Stimulated activated CD8-positive, alpha-beta memory T cell treated with anti-CD3 and anti-CD28 coated beads, Interleukin-15, amount 100 ng/mL, for 48 hours (primary cell): ENCODE measurements around the gene FGB.
"Not testable (repeated sequence)": the region's sequence is repeated elsewhere in the genome, so short reads cannot be mapped to it uniquely, and the experiment has no call there.

Experiments
- DNase-seq, 2 donors: peaks; one replicate each; pipeline ENCODE4 v3.0.0-alpha.2; 2020; ENCODE audit warnings: low read depth in 2 of 2

Gene FGB

DNA sequence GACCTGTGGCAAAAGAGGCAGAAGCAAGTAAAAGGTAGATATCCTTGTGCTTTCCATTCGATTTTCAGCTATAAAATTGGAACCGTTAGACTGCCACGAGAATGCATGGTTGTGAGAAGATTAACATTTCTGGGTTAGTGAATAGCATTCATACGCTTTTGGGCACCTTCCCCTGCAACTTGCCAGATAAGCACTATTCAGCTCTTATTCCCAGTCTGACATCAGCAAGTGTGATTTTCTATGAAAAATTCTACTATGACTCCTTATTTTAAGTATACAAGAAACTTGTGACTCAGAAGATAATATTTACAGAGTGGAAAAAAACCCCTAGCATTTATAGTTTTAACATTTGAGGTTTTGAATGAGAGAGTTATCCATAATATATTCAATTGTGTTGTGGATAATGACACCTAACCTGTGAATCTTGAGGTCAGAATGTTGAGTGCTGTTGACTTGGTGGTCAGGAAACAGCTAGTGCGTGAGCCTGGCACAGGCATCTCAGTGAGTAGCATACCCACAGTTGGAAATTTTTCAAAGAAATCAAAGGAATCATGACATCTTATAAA lies 3.9 kb downstream of the FGB start:
- DNase-seq: no peak

DNA sequence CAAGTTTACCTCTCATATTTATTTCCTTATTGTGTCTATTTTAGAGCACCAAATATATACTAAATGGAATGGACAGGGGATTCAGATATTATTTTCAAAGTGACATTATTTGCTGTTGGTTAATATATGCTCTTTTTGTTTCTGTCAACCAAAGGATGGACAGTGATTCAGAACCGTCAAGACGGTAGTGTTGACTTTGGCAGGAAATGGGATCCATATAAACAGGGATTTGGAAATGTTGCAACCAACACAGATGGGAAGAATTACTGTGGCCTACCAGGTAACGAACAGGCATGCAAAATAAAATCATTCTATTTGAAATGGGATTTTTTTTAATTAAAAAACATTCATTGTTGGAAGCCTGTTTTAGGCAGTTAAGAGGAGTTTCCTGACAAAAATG lies 6.2 kb downstream of the FGB start:
- DNase-seq: no peak

DNA sequence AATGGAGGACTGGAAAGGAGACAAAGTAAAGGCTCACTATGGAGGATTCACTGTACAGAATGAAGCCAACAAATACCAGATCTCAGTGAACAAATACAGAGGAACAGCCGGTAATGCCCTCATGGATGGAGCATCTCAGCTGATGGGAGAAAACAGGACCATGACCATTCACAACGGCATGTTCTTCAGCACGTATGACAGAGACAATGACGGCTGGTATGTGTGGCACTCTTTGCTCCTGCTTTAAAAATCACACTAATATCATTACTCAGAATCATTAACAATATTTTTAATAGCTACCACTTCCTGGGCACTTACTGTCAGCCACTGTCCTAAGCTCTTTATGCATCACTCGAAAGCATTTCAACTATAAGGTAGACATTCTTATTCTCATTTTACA lies 6.8 kb downstream of the FGB start:
- DNase-seq: no peak

DNA sequence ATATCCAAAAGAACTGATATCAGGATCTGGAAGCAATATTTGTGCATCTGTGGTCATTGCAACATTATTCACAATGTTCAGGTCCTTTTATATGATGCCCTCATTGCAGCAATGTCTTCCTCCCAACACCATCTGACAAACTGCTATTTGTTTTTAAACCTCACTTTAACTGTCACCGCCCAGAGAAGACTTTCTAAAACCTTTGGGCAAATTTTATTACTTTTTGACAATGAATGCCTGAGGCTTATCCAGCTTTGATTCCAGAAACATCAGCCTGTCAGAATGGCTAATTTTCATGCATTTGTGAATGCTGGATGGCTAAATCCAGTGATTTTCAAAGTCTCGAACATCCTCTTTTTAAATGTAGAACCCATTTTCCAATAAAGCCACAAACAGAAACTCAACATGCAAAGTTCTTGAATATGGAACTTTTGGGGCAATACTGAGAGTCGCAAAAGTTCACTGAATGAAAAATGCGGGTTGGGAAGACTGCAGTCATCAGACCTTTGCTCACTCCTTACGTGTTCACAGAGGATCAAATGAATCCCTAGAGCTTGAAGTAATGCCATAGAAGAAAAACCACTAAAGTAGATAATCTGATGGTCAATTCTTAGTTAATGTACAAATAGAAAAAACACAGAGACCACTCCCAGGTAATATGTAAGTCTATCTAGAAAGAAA lies 10.5 kb downstream of the FGB start:
- DNase-seq: no peak

DNA sequence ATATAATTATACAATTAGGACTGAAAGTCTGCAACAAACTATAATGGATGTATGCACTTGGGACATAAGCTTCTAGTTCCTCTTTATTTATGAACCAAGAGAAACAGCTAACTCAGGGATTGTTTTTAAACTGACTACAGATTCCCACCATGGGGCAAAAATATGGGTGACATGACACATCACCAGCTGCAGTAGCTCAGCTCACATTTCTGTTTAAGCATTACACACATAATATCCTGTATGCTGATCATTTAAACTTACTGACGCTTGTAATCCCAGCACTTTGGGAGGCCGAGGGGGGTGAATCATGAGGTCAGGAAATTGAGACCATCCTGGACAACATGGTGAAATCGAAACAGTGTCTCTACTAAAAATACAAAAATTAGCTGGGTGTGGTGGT lies 11.5 kb downstream of the FGB start:
- no peak for DNase-seq

DNA sequence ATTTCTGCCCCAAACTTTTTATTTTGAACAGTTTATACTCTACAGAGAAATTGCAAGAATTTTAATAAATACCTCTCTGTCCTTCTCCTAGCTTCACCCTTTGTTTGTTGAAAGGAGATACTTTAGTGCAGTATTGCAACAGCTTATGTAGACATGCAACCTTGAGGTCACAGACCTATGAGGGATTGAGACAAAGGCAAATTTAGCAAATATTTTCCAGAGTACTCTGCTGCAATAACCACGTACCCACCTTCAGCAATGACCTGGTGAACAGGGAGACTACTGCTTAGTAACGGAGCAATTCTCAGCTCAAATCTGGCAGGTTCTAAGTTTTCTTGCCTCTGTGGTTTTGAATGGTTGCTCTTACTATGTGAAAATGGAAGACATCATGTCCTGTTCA lies 14.5 kb downstream of the FGB start:
- no peak for DNase-seq

DNA sequence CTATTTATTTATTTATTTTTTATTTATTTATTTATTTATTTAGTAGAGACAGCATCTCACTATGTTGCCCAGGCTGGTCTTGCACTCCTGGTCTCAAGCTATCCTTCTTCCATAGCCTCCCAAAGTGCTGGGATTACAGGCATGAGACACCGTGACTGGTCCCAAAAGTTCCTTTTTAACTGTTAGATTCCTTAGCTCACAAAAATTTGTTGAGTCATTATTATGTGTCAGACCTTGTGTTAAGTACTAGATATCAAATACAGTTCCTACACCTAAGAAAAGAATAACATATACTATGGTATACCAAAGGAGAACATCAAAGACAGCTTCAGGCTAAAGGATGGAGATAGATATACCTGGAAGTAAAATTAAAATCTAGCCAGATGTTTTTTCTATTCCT lies 16.1 kb downstream of the FGB start:
- DNase-seq: no peak

DNA sequence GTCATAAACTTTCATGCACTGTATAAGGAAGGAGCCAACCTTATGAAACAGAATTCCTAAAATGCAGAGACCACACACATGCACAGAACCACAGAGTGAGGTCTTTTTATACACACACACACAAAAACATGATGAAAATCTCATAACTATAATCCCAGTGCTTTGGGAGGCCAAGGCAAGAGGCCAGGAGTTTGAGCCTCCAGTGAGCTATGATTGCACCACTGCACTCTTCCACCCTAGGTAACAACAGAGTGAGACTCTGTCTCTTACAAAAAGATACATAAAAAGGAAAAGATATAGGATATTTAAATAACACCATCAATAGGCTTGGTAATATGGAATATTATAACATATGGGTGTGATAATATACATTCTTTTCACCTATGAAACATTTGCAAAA lies 17.1 kb downstream of the FGB start:
- DNase-seq: no peak

DNA sequence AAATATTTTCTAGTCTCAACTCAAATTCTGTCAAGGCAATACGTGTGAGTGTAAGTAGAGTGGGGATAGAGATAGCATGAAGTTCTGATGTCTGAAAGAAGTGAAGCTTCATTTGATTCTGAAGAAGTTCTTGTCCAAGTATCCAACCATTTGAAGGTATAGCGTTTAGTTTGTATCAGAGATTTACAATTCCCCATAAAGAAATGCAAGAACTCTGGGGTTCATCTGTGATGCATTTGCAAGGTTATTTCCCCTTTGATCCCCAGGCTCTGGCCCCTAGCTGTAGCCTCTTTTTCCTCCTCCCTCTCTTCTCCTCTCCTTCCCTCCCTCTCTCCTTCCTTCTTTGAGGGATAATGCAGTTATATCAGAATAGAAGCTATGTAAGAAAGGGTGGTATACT lies 19.9 kb downstream of the FGB start:
- no peak for DNase-seq

DNA sequence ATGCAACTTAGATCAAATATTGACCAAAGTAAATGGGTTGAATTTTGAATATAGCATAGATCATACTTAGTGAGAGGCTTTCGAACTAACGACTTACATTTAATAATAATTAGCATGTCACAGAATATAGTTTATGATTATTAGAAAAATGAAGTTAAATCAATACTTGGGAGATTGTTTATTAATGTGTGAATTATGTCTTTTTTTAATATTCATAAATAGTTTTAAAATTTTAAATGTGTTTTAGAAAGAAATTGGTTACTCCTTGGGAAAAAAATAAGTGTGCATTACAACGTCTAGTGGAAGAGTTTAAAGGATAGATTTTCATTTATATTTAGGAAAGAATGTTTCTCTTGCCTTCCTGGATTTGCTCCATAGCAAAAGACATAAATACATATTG lies 20.4 kb downstream of the FGB start:
- DNase-seq: no peak

DNA sequence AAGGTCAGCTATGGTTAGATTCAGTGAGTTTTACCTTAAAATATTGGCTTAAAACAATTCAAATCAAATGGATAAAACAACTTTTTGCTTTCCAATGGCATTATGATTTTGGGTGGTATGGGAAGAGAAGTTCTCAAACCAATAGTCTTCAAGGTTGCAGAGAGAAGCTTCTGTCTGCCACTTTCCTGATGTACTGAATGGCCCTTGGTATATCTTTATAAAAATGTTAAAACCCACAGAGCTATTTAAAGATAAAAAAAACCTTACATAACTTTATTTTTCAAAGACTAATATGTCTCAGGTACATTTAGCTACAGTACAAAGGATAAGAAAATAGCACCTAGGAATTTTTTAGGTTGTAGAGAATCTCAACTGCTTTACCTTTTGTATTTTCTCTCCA lies 20.9 kb downstream of the FGB start:
- no peak for DNase-seq

DNA sequence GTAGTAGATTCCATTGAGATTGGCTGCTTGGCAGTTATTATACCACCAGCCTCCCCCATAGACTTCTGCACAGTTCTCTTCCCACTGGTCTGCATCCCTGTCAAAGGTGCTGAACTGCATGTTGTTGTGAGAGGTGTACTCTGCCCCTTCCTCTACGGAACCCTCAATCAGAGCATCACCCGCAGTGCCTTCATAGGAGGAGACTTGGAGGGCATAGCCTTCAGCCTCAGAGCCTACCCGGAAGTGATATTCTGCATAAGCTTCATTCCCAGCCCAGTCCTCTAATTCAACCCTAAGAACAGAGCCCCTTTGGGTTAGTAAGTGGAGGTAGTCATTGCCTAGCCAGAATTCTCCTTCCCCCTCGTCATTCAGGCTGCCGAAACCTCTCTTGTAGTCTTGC lies 21.4 kb downstream of the FGB start:
- DNase-seq: no peak

DNA sequence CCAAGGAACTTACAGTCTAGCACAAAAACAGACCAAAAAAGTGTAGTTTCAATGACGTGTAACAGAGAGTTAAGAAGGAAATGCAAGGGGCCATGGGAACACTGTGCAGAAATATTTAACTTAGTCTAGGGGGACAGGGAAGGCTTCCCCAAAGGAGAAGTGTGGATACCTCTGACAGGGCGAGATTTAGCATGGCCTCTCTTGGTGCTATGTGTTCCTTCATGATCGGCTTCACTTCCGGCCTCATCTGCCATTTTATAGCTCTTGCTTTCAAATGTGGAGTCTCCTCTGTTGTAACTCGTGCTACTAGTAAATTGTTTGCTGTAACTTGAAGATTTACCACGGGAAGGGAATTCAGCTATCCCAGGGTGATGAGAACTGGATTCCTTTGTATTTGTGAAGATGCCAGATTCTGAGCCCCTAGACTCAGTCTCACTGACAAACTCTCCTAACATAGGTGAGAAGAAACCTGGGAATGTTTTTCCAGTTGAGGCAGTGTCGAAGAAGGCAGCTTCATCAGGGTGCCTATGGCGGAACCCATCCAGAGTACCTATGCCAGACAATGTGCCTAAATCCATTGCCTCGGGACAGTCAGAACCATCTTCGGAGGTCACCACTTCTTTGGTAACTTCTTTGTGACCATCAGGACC lies 22.7 kb downstream of the FGB start:
- no peak for DNase-seq

DNA sequence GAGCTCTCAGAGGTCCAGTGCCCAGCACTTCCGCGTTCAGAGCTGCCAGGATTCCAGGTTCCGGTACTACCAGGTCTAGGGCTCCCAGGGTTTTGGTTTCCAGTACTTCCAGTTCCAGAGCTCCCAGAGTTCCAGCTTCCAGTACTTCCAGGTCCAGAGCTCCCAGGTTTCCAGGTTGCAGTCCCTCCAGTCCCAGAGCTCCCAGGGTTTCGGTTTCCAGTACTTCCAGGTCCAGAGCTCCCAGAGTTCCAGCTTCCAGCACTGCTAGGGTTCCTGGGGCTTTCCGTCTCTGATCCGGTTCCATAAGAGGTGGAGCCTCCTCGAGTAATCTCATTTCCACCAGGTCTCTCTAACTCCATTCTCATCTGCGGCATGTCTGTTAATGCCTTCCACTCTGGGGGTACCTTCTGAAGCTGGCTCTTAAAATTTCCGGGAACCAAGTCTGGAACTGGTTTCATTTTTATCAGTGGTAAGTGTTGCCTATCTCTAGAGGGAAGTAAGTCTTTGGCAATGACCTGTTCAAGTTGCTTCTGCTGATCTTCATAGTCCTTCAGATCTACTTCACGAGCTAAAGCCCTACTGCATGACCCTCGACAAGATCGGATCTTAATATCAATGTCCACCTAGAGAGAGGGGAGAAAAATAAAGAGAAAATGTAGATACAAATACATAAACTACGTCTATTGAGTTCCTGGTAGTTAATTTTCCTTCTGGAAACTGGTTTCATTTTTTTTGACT lies 23.7 kb downstream of the FGB start:
- no peak for DNase-seq

DNA sequence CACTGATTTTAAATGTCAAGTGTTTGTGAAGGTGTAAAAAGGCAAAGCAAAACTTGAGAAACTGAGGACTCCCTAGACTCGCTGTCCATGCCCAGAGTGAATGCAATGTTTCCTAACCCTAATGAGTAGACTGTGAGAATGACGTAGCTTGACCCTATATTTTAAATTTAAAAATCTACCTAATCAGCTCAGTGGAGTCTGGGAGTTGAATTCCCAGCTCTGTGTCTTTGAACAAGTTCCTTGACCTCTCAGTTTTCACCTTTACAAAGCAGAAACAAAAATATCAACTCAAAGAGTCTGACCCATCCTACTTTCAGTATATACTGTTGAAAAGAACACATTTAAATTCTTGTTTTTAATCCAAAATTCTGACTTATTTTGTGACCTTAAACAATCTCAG lies 25.4 kb downstream of the FGB start:
- DNase-seq: no peak

DNA sequence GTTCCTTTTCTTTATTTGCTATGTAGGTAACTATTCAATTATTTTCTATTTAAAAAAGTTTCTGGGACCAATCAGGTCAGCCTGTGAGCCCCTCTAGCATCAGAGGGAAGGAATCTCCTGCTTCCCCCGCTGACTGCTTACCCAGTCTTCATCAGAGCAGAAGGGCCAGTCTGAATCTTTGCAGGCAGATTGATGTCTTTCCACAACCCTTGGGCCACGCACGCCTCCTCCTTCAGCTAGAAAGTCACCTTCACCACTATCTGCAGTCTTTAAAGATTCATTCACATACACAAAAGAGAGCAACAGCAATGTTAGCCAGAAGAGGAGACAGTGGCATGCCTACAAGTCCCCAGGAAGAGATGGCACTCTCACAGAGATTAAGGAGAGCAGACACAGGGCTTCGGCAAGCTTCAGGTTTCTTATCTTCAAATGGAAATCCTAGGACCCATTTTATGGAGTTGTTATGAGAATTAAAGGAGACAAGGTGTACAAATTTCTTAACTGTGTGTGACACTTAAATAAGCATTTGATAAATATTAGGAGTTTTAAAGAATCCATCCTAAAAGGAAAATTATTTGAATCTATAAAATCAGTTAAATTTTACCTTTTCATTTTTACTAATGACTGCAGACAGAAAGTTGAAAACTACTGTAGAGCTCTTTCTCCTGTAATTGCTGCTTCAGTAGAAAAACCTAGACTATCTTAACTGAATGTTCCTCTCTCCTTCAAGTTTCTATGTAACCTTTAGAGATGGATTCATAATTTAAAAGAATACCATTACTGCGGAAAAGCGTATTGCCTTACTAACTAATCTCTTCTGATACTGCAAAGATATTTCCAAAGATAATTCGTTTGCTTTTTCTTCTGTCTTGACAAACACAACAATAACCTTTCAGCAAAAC lies 26.7 kb downstream of the FGB start:
- no peak for DNase-seq

DNA sequence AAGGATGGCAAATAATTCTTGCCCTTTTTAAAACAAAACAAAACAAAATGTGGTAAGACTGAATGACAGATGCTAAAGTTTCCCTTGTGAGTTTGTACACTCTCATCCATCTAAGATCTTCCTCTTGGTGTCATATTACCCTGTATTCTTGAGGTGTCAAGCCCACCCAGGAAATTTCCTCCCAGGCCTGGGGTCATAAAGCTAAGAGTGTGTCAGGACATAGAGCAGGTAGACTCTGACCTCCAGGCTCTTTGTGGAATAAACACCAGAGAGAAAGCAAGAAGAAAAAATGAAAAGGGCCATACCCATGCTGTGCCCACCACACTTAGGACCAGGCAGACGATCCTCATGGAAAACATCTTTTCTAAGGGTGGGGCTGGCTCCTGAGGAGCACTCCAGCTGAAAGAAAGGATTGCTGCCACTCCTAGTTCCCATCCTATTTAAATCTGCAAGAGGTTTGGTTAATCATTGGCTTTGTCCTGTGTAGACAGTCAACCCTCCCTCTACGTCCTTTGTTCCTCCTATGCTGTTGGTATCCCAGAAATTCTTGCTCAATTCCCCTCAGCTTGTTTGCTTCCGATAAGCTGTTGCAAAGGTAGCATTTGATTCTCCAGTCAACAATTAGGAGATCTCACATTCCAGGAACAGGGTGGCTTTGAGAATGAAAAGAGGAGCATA lies 27.7 kb downstream of the FGB start, which contains the start of gene FGA:
FGA (minus strand) TSS at position 414 of the 678 bp plus-strand sequence; CDS start at position 359, 55 bp downstream.
- no peak for DNase-seq

DNA sequence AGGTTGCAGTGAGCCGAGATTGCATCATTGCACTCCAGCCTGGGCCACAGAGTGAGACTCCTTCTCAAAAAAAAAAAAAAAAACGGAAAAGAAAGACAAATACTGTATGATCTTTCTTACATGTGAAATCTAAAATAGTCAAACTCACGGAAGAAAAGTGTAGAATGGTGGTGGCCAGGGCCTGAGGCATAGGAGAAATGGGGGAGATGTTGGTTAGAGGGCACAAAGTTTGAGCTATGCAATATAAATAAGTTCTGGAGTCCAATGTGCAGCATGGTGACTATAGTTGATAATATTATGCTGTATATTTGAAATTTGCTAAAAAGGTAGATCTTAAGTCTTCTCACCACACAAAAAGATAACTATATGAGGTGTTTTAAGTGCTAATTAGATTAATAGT lies 29.1 kb downstream of the FGB start:
- no peak for DNase-seq

DNA sequence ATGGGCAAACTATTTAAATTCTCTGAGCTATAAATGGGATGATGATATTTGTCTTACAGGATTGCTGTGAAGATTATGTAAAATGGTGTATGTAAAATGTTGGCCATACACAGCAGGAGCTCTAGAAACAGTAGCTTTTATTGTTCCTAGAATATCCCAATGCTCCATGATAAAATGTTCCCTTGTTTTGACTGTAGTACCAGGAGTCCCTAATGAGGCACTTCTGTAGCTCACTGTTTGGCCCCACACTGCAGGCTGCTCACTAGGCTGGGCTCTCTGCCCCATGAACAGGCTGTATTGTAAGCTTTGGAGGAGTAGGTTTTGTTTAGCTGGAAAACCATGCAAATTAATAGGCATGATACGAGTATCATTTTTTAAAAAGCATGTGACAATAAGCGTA lies 31.1 kb downstream of the FGB start:
- DNase-seq: no peak

DNA sequence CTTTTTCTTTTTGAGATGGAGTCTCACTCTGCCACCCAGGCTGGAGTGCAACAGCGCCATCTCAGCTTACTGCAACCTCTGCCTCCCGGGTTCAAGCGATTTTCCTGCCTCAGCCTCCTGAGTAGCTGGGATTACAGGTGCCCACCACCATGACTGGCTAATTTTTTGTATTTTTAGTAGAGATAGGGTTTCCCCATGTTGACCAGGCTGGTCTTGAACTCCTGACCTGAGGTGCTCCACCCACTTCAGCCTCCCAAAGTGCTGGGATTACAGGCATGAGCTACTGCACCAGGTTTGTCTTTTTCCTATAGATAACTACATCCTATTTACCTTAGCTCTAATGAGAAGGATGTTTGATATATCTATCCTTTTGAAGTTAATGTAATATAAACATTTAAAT lies 31.5 kb downstream of the FGB start:
- not testable (repeated sequence) for DNase-seq

DNA sequence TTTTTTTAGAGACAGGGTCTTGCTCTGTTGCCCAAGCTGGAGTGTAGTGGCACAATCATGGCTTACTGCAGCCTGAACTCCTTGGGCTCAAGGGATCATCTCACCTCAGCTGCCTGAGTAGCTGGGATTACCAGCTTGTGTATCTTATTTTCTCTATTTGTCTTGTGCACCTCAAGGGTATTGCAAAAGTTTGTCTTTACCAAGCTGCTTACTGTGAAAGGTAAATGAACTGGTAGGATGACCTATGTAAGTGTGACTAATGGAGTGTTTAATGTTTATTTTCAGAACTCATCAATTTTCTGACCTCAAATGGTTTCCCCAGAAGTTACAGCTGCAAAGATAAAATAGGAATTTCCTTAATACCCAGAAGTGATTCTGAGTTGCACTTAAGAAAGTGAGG lies 33.0 kb downstream of the FGB start:
- no peak for DNase-seq
